Measurements from ENCODE around the gene UTP11.

UTP11 gene

GRCh38 chr1:38074302-38074677, 61.8 kb downstream of the UTP11 start:
- no peak for TF ChIP-seq CTCF (IDR thresholded peaks at IDR 0.05; ENCODE audit: borderline replicate concordance, insufficient read depth, low read depth, low read length)

More at GRCh38 chr1:38074302-38074677, 61.8 kb downstream of the UTP11 start:
- no peak overlapping the region for H3K4me3 ChIP-seq (ENCODE audit: low read depth, low read length)
